Activated CD4-positive, alpha-beta T cell treated with anti-CD3 and anti-CD28 coated beads, Interleukin-2, amount 50 U/mL, for 48 hours (primary cell): Measurements from ENCODE around the gene ZNF544.
A peak's percentile ranks its signal among the peaks of the same experiment; 100 is the strongest.
"Not testable (repeated sequence)": the region's sequence is repeated elsewhere in the genome, so short reads cannot be mapped to it uniquely, and the experiment has no call there.

ENCODE experiments used
- DNase-seq, 2 experiments: peaks; one replicate each; pipeline ENCODE4 v3.0.0-alpha.2; 2020

ZNF544 gene

DNA sequence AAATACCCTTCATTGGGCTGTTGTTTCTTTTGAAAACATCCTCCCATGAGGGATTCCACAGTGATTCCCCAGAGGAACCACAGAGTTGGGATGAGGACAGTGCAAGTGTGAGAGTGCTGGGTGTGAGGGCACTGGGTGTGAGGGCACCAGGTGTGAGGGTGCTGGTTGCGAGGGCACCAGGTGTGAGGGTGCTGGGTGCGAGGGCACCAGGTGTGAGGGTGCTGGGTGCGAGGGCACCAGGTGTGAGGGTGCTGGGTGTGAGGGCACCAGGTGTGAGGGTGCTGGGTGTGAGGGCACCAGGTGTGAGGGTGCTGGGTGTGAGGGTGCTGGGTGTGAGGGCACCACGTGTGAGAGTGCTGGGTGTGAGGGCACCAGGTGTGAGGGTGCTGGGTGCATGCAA lies 29.5 kb downstream of the ZNF544 start:
- not testable (repeated sequence) for DNase-seq

GRCh38 chr19:58261600-58261967 lies 32.9 kb downstream of the ZNF544 start:
- DNase-seq: no peak

DNA sequence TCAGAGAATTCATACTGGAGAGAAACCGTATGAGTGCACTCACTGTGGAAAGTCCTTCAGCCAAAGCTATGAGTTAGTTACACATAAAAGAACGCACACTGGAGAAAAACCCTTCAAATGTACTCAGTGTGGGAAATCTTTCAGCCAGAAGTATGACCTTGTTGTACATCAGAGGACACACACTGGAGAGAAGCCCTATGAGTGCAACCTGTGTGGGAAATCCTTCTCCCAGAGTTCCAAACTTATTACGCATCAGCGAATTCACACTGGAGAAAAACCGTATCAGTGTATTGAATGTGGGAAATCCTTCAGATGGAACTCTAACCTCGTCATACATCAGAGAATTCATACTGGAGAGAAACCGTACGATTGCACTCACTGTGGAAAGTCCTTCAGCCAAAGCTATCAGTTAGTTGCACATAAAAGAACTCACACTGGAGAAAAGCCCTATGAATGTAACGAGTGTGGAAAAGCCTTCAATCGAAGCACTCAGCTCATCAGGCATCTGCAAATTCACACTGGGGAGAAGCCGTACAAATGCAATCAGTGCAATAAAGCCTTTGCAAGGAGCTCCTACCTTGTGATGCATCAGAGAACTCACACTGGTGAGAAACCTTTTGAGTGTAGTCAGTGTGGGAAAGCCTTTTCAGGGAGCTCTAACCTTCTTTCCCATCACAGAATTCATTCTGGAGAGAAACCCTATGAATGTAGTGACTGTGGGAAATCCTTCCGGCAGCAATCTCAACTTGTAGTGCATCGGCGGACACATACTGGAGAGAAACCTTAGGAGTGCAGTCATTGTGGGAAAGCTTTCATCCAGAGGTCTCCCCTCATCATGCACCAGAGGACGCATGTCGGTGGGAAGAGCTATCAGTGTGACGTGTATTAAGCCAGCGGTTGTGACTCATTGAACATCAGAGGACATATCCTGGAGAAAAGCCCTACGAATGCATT lies 33.5 kb downstream of the ZNF544 start:
- no peak for DNase-seq

GRCh38 chr19:58262922-58263296 lies 34.2 kb downstream of the ZNF544 start:
- DNase-seq: no peak

GRCh38 chr19:58265100-58265499 lies 36.4 kb downstream of the ZNF544 start:
- DNase-seq: no peak

GRCh38 chr19:58268344-58268743 lies 39.6 kb downstream of the ZNF544 start:
- DNase-seq: no peak

DNA sequence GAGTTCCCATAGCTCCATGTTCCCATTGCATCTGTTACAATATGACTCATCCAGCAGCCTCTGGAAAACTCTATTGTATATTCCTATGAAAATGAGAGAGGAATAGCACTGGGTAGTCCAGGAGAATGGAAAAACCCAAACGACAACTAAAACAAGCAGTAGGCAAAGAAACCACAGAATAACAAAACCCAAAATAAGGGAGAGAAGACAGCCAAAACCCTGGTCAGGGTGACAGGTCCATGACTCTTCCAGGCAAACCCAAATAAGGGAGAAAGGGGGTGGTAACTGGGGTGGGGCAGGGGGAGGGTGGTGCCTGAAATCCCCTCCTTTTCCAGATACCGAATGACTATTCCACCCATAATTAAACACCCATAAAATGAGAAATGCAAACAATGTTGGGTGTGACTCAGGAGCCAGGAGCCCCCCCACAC lies 46.1 kb downstream of the ZNF544 start:
- no peak for DNase-seq

DNA sequence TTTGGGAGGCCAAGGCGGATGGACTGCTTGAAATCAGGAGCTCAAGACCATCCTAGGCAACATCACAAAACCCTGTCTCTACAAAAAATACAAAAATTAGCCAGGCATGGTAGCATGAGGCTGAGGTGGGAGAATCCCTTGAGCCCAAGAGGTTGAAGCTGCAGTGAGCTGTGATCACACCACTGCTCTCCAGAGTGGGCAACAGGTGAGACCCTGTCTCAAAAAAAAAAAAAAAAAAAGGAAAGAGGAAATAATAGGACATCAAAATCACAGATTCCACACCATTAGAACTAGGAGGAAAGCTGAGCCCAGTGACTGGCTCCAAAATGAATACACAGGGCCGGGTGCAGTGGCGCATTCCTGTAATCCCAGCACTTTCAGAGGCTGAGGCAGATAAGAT lies 46.9 kb downstream of the ZNF544 start:
- no peak for DNase-seq

GRCh38 chr19:58277197-58277596 lies 48.5 kb downstream of the ZNF544 start:
- no peak for DNase-seq

DNA sequence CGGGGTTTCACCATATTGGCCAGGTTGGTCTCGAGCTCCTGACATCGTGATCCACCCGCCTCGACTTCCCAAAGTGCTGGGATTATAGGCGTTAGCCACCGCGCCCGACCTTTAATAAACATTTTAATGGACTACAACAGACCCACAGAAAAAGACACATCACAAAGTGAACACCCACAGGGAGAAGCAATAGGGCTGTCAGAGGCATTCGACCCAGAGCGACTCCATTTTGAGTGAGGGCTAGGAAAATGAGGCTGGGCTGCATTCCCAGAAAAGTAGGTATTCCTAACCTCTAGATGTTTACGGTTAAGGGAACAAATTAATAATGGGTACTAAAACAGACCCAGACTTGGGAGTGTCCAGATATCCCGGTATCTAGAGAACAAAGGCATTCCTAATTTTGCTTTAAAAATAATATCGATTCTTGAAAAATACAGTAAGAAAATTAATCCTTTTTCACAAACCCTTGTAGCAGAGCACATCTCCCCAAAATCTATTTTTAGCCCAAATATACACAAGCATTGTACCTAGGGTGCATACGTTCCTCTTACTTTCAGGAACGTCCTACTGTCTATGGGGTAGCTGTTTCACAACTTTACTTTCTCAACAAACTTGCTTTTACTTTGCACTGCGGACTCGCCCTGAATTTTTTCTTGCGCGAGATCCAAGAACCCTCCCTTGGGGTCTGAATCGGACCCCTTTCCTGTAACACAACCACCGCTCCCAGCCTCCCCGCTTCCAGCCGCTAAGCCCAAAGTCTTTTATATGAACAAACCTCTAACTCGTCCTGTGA lies 49.2 kb downstream of the ZNF544 start:
- no peak for DNase-seq

GRCh38 chr19:58278541-58279041 lies 49.9 kb downstream of the ZNF544 start, which contains the start of gene ZNF8:
TSS of gene ZNF8 (plus strand) at chr19:58278955. CDS start at chr19:58279082, 127 bp downstream.
- DNase-seq: peak; percentile 97 to 98

GRCh38 chr19:58279042-58279924 lies 50.6 kb downstream of the ZNF544 start:
- peak; percentile 62 to 68 for DNase-seq

DNA sequence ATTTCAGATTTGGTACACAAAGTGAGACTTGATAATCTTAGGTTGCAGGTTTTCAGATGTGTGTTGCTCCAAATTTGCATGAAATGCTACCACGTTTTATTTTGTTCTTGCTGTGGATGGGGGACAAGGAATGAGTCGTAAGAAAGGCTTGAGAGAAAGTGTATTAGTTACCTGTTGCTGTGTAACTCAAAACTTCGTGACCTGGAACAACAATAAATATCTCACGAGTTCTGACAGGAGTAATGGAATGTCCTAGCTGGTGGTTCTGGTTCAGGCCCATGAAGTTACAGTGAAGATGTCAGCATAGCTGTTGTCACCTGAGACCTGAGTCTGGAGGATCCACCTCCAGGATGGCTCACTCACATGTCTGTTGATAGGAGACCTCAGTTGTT lies 51.2 kb downstream of the ZNF544 start:
- DNase-seq: no peak

GRCh38 chr19:58284199-58284598 lies 55.5 kb downstream of the ZNF544 start:
- DNase-seq: no peak

DNA sequence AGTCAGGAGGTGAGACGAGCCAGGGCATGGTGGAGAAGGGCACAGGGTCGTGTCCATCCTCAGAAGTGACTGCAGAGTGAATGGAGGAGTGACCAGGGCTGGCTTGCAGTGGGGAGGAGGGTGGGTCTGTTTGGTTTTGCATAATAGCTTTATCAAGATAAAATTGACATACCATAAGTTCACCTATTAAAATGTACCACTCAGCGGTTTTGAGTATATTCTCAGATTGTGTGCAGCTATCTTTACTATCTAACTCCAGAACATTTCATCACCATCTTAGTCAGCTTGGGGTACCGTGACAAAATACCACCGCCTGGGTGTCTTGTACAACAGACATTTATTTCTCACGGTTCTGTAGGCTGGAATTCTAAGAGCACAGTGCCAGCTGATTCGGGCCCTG lies 63.2 kb downstream of the ZNF544 start:
- no peak for DNase-seq

GRCh38 chr19:58294743-58295374 lies 66.1 kb downstream of the ZNF544 start:
- no peak for DNase-seq

GRCh38 chr19:58296104-58296503 lies 67.4 kb downstream of the ZNF544 start:
- DNase-seq: no peak

GRCh38 chr19:58300620-58301019 lies 71.9 kb downstream of the ZNF544 start:
- no peak for DNase-seq

GRCh38 chr19:58304255-58304654 lies 75.5 kb downstream of the ZNF544 start:
- DNase-seq: no peak

DNA sequence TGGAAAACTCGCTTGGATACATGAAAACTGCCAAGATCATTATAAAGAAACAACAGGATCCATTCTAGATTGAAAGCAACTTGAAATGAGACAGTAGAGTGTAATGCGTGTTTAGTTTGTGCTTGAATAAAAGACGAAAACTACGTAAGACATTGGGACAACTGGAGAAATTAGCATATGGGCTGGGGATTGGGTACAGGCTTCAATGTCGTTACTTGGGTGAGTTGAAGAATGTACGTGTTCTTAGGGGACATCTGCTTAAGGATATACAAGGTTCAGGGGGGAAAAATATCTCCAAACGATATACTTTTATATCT lies 76.0 kb downstream of the ZNF544 start:
- no peak for DNase-seq

GRCh38 chr19:58305065-58305931 lies 76.6 kb downstream of the ZNF544 start, which contains the start of gene ERVK3-1:
TSS of gene ERVK3-1 (plus strand) at chr19:58305377. CDS start at chr19:58312169, 6,792 bp downstream.
- DNase-seq: peak; percentile 92 to 94
